Gastrocnemius medialis (tissue), 4 donors: ENCODE results near the gene RGPD4. TPM values are rescaled to one million over a fixed set of nuclear protein-coding genes. Genes with fewer than 3 reads are reported as not detected.

Experiments
- ATAC-seq, 2 donors: fragments of 150-250 bp; one replicate each; pipeline ENCODE4 v1.9.1; 2016
- DNase-seq, 2 donors: peaks; one replicate each; pipeline ENCODE4 v3.0.0-alpha.2; 2019
- H3K27ac ChIP-seq, 4 donors: fragments of 200-600 bp; sonication (generic); 1 replicate in 1 of 4; 2 replicates in 3 of 4; pipeline ENCODE4 v1.5.1; 2016 to 2018; ENCODE audit warnings: mild to moderate bottlenecking in 2 of 4, moderate library complexity in 1 of 4
- H3K27me3 ChIP-seq, 3 donors: fragments of 200-600 bp; sonication (generic) in 2 of 3; 1 replicate in 1 of 3; 2 replicates in 2 of 3; pipeline versions ENCODE4 v1.5.1 to v1.6.0; 2016 to 2019; ENCODE audit warnings: mild to moderate bottlenecking in 1 of 3, moderate library complexity in 1 of 3
- H3K36me3 ChIP-seq, 2 donors: fragments of 200-600 bp; sonication (generic) in 1 of 2; one replicate each; pipeline ENCODE4 v1.5.1; 2017 to 2018
- H3K4me1 ChIP-seq, 2 donors: fragments of 200-600 bp; sonication (generic) in 1 of 2; one replicate each; pipeline ENCODE4 v1.5.1; 2016 to 2017; ENCODE audit warnings: mild to moderate bottlenecking in 2 of 2
- H3K4me3 ChIP-seq, 4 donors: fragments of 200-600 bp; sonication (generic) in 3 of 4; 1 replicate in 1 of 4; 2 replicates in 3 of 4; pipeline ENCODE4 v1.5.1; 2016 to 2019; ENCODE audit warnings: mild to moderate bottlenecking in 2 of 4
- H3K9me3 ChIP-seq, 3 donors: fragments of 200-600 bp; sonication (generic) in 2 of 3; 1 replicate in 1 of 3; 2 replicates in 2 of 3; pipeline ENCODE4 v1.5.1; 2016 to 2019
- POLR2A ChIP-seq, 2 donors: fragments of 450-650 bp; IDR thresholded peaks; one replicate each; pipeline ENCODE4 v1.6.1; 2017; ENCODE audit warnings: antibody characterized with exemption in 2 of 2, mild to moderate bottlenecking in 2 of 2, moderate library complexity in 2 of 2
- in situ Hi-C, 4 donors: fragments of 200-750 bp; cut with MboI; loops; one replicate each; pipeline versions ENCODE4 v1.15.0 to v1.8.0; 2017; ENCODE audit warnings: low sequenced_read_pairs in 4 of 4
- intact Hi-C: fragments of 100-400 bp; cut with DNase I; formaldehyde crosslinking; loops from one replicate; pipeline ENCODE4 v1.15.1; 2023; ENCODE audit warnings: low total_unique reads
- total RNA-seq, 4 donors: library from RNA; depleted of rRNA; stranded (reverse); fragments of >200 nt; gene quantifications; one replicate each; pipeline versions ENCODE4 v1.1.0 to v1.2.3, GENCODE V29; 2016
- TF ChIP-seq, protein P1 (sequence below), 5 experiments: fragments of 450-650 bp in 3 of 5; fragments of 200-600 bp in 2 of 5; sonication (generic) in 2 of 5; IDR thresholded peaks in 4 of 5; conservative IDR thresholded peaks in 1 of 5; 1 replicate in 4 of 5; 2 replicates in 1 of 5; pipeline ENCODE4 v1.5.1; 2016 to 2019; ENCODE audit warnings: antibody characterized with exemption in 5 of 5, mild to moderate bottlenecking in 3 of 5, moderate library complexity in 3 of 5

Gene RGPD4
- total RNA-seq, 4 donors from 2014 or later: 0.04 TPM; not detected in 3

DNA sequence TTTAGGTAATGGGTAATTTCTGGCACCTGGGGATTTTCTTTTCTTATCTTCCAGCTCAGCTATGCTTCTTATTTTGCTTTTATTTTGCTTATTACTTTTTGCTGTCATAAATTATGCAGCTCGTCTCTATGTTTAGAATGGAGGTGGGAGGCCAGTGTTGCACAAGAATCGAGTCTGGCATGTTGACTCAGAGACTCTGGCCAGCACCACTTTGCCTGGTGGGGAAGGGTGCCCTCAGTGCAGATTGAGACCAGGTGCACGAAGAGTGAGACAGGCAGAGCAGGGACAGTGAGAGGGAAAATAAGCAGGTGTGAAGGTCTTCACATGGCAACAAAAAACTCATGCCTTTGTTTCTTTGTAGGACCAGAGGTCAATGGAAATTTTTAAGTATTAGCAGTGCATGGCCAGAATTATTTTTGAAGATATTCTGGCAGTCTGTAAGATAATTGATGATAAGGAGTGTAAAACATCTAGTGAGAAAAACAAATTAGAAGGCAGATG is 100.4 kb downstream of the RGPD4 start:
- no peak for DNase-seq
- TF ChIP-seq, protein P1, sequence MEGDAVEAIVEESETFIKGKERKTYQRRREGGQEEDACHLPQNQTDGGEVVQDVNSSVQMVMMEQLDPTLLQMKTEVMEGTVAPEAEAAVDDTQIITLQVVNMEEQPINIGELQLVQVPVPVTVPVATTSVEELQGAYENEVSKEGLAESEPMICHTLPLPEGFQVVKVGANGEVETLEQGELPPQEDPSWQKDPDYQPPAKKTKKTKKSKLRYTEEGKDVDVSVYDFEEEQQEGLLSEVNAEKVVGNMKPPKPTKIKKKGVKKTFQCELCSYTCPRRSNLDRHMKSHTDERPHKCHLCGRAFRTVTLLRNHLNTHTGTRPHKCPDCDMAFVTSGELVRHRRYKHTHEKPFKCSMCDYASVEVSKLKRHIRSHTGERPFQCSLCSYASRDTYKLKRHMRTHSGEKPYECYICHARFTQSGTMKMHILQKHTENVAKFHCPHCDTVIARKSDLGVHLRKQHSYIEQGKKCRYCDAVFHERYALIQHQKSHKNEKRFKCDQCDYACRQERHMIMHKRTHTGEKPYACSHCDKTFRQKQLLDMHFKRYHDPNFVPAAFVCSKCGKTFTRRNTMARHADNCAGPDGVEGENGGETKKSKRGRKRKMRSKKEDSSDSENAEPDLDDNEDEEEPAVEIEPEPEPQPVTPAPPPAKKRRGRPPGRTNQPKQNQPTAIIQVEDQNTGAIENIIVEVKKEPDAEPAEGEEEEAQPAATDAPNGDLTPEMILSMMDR (IDR thresholded peaks at IDR 0.05 in 4 of 5, conservative IDR thresholded peaks at IDR 0.05 in 1 of 5): no peak
- TF ChIP-seq POLR2A (IDR thresholded peaks at IDR 0.05): no peak
- in situ Hi-C loops: no loop called here

DNA sequence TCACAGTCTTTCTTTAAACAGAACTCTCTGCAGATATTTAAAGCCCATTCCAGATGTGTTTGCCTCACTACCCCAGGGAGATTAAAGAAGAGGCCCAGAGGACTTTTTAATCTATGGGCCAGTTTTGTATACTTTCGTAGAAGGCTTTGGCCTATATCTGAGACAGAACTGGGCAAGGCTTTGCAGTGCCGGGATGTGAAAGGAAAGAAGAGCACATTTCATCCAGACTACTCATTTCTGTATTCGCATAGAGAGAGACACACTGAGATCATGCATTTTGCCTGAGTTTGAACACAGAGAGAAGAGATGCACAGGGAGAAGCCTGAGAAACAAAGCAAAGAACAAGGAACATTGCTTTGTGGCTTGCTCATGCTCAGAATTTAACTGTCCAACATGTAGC is 104.7 kb downstream of the RGPD4 start:
- H3K27ac ChIP-seq: no peak overlapping the region
- no peak overlapping the region for H3K4me3 ChIP-seq
- ATAC-seq: no peak
- no peak for TF ChIP-seq POLR2A (IDR thresholded peaks at IDR 0.05)
- TF ChIP-seq, protein P1 (IDR thresholded peaks at IDR 0.05 in 4 of 5, conservative IDR thresholded peaks at IDR 0.05 in 1 of 5): no peak
- intact Hi-C loops (no loop called here), in situ Hi-C loops (no loop called here)
- no peaks in the 10 kb centered on the region for H3K27me3 ChIP-seq
- no peak for DNase-seq
- H3K36me3 ChIP-seq: no peaks in the 10 kb centered on the region
- H3K4me1 ChIP-seq: no peaks in the 10 kb centered on the region
- H3K9me3 ChIP-seq: no peaks in the 10 kb centered on the region

More for the DNA sequence above, 100.4 kb downstream of the RGPD4 start:
- Histone ChIP-seq H3K4me3 (no peak overlapping the region), H3K27ac (no peak overlapping the region), H3K4me1 (no peaks in the 10 kb centered on the region), H3K36me3 (no peaks in the 10 kb centered on the region), H3K9me3 (no peaks in the 10 kb centered on the region), H3K27me3 (no peaks in the 10 kb centered on the region)
- intact Hi-C loops: no loop called here
- ATAC-seq: no peak

- Histone ChIP-seq H3K27ac (no peak overlapping the region), H3K36me3 (no peaks in the 10 kb centered on the region), H3K9me3 (no peaks in the 10 kb centered on the region), H3K4me3 (no peak overlapping the region), H3K4me1 (no peaks in the 10 kb centered on the region), H3K27me3 (no peaks in the 10 kb centered on the region)
- intact Hi-C loops (no loop called here), in situ Hi-C loops (no loop called here)
- ATAC-seq (no peak), DNase-seq (no peak)
- TF ChIP-seq, protein P1 (IDR thresholded peaks at IDR 0.05 in 4 of 5, conservative IDR thresholded peaks at IDR 0.05 in 1 of 5): no peak
- TF ChIP-seq POLR2A (IDR thresholded peaks at IDR 0.05): no peak
Observed at GRCh38 chr2:107932488-107932887, 105.8 kb downstream of the RGPD4 start.

GRCh38 chr2:107932979-107933378 is 106.3 kb downstream of the RGPD4 start:
- TF ChIP-seq POLR2A (IDR thresholded peaks at IDR 0.05): no peak
- TF ChIP-seq, protein P1 (IDR thresholded peaks at IDR 0.05 in 4 of 5, conservative IDR thresholded peaks at IDR 0.05 in 1 of 5): no peak
- Histone ChIP-seq H3K27ac (no peak overlapping the region), H3K4me3 (no peak overlapping the region), H3K4me1 (no peaks in the 10 kb centered on the region), H3K36me3 (no peaks in the 10 kb centered on the region), H3K9me3 (no peaks in the 10 kb centered on the region), H3K27me3 (no peaks in the 10 kb centered on the region)
- intact Hi-C loops (no loop called here), in situ Hi-C loops (no loop called here)
- no peak for DNase-seq
- no peak for ATAC-seq
